Activated naive CD8-positive, alpha-beta T cell treated with anti-CD3 and anti-CD28 coated beads, Interleukin-2, amount 50 U/mL, for 24 hours (primary cell): Measurements from ENCODE around the gene PPP3CA.

Experiments used
- ATAC-seq: fragments of 150-1000 bp; cut with Tn5 transposase; one replicate; pipeline ENCODE4 v1.10.0; 2021
- DNase-seq: peaks from one replicate; pipeline ENCODE4 v3.0.0; 2021
- H3K27ac Mint-ChIP-seq: one replicate; pipeline ENCODE4 v1.8.0; 2021; ENCODE audit warnings: mild to moderate bottlenecking, mixed read lengths
- H3K27me3 Mint-ChIP-seq: one replicate; pipeline ENCODE4 v1.8.0; 2021; ENCODE audit warnings: mixed read lengths
- H3K36me3 Mint-ChIP-seq: one replicate; pipeline ENCODE4 v1.8.0; 2021; ENCODE audit warnings: low read depth, mixed read lengths
- H3K4me1 Mint-ChIP-seq: one replicate; pipeline ENCODE4 v1.8.0; 2021; ENCODE audit warnings: mixed read lengths
- H3K4me3 Mint-ChIP-seq: one replicate; pipeline ENCODE4 v1.8.0; 2021; ENCODE audit warnings: mild to moderate bottlenecking, moderate library complexity, mixed read lengths
- H3K9me3 Mint-ChIP-seq: one replicate; pipeline ENCODE4 v1.8.0; 2021; ENCODE audit warnings: mixed read lengths

Gene PPP3CA

GRCh38 chr4:101288365-101289145 lies 58.8 kb downstream of the PPP3CA start:
- no peaks in the 10 kb centered on the region for H3K9me3 Mint-ChIP-seq
- H3K36me3 Mint-ChIP-seq = no peaks in the 10 kb centered on the region

GRCh38 chr4:101287324-101287723 lies 60.0 kb downstream of the PPP3CA start:
- Mint-ChIP-seq H3K27ac (no peak overlapping the region), H3K36me3 (no peaks in the 10 kb centered on the region), H3K9me3 (no peaks in the 10 kb centered on the region), H3K27me3 (no peaks in the 10 kb centered on the region), H3K4me1 (peaks cover 44% of the 10 kb centered on the region), H3K4me3 (no peak overlapping the region)
- DNase-seq (no peak), ATAC-seq (no peak)

More at GRCh38 chr4:101288365-101289145, 58.8 kb downstream of the PPP3CA start:
- no peak for ATAC-seq
- H3K27ac Mint-ChIP-seq = no peak overlapping the region
- H3K4me1 Mint-ChIP-seq = peaks cover 31% of the 10 kb centered on the region
- no peak for DNase-seq
- no peaks in the 10 kb centered on the region for H3K27me3 Mint-ChIP-seq
- no peak overlapping the region for H3K4me3 Mint-ChIP-seq

GRCh38 chr4:101286663-101287062 lies 60.7 kb downstream of the PPP3CA start:
- DNase-seq (no peak), ATAC-seq (no peak)
- H3K4me3 Mint-ChIP-seq = no peak overlapping the region
- H3K27me3 Mint-ChIP-seq = no peaks in the 10 kb centered on the region
- H3K4me1 Mint-ChIP-seq = peaks cover 49% of the 10 kb centered on the region
- no peaks in the 10 kb centered on the region for H3K36me3 Mint-ChIP-seq
- no peaks in the 10 kb centered on the region for H3K9me3 Mint-ChIP-seq
- H3K27ac Mint-ChIP-seq = no peak overlapping the region

DNA sequence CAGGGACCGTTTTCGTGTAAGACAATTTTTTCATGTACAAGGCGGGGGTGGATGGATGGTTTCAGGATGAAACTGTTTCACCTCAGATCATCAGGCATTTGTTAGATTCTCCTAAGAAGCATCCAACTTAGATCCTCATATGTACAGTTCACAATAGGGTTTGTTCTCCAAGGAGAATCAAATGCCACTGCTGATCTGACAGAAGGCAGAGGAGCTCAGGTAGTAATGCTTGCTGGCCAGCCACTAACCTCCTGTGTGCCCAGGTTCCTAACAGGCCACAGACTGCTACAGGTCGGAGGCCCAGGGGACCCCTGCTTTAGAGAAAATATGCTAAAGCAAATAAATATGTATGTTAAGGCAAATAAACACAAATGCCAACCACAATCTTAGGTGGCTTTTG lies 61.3 kb downstream of the PPP3CA start:
- Mint-ChIP-seq H3K36me3 (no peaks in the 10 kb centered on the region), H3K27ac (no peak overlapping the region), H3K4me3 (no peak overlapping the region), H3K9me3 (no peaks in the 10 kb centered on the region), H3K27me3 (no peaks in the 10 kb centered on the region), H3K4me1 (peaks cover 52% of the 10 kb centered on the region)
- no peak for ATAC-seq
- DNase-seq = no peak

- Mint-ChIP-seq H3K27ac (no peak overlapping the region), H3K9me3 (no peaks in the 10 kb centered on the region), H3K27me3 (no peaks in the 10 kb centered on the region), H3K4me1 (peaks cover 52% of the 10 kb centered on the region), H3K4me3 (no peak overlapping the region), H3K36me3 (no peaks in the 10 kb centered on the region)
- ATAC-seq = no peak
- no peak for DNase-seq
These were observed 62.8 kb downstream of the PPP3CA start for GRCh38 chr4:101284546-101284945.

- no peak overlapping the region for H3K27ac Mint-ChIP-seq
- ATAC-seq (no peak), DNase-seq (no peak)
- peaks cover 54% of the 10 kb centered on the region for H3K4me1 Mint-ChIP-seq
- no peak overlapping the region for H3K4me3 Mint-ChIP-seq
- no peaks in the 10 kb centered on the region for H3K36me3 Mint-ChIP-seq
- no peaks in the 10 kb centered on the region for H3K27me3 Mint-ChIP-seq
- H3K9me3 Mint-ChIP-seq = no peaks in the 10 kb centered on the region
These were observed 63.9 kb downstream of the PPP3CA start for GRCh38 chr4:101283434-101283833.

DNA sequence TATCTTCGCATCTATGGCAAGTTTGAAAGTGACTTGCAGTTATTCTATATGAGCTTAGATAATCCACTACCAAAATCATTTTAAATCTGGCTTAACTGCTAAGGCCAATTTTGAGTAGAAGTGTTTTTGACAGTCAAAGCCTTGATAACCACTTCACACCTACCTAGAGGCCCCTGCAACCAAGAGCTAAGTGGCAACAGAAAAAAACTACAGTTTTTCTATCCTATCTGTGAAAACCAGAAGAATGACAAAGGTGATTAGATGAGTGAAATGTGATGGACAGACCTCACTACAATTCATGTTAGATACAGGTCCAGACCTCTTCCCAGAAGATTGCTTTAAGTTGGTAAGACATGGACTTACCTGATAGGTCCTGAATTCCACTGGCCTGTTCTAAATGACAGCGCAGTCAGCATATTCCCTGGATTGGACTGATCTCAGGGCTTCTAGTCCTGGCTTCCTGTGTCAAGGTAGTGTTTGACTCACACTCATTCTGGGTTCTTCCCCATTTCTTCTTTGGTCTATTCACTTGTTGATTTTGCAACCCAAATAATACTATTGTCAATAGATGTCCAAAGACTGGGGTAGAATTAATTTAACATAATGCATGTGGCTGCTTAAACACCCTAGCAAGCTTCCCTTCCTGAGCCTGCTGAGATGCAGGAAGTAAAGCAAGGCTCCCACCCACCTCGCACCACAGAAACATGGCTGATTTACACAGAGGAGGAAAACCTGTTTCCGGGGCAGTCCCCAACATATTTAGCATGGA lies 65.1 kb downstream of the PPP3CA start:
- peak; percentile 84 for ATAC-seq
- H3K4me1 Mint-ChIP-seq = peaks cover 50% of the 10 kb centered on the region
- H3K4me3 Mint-ChIP-seq = peak overlapping the region; percentile 33
- peak; percentile 36 for DNase-seq
- H3K9me3 Mint-ChIP-seq = no peaks in the 10 kb centered on the region
- no peaks in the 10 kb centered on the region for H3K27me3 Mint-ChIP-seq
- H3K36me3 Mint-ChIP-seq = no peaks in the 10 kb centered on the region
- peak overlapping the region; percentile 7 for H3K27ac Mint-ChIP-seq

GRCh38 chr4:101280866-101281600 lies 66.3 kb downstream of the PPP3CA start:
- Mint-ChIP-seq H3K36me3 (no peaks in the 10 kb centered on the region), H3K9me3 (no peaks in the 10 kb centered on the region), H3K27ac (no peak overlapping the region), H3K4me3 (no peak overlapping the region), H3K4me1 (peaks cover 51% of the 10 kb centered on the region), H3K27me3 (no peaks in the 10 kb centered on the region)
- no peak for ATAC-seq
- no peak for DNase-seq

GRCh38 chr4:101279377-101279871 lies 67.9 kb downstream of the PPP3CA start:
- Mint-ChIP-seq H3K27ac (peak overlapping the region; percentile 36), H3K4me1 (peaks cover 43% of the 10 kb centered on the region), H3K4me3 (peak overlapping the region; percentile 60), H3K9me3 (no peaks in the 10 kb centered on the region), H3K36me3 (no peaks in the 10 kb centered on the region), H3K27me3 (no peaks in the 10 kb centered on the region)
- DNase-seq (no peak), ATAC-seq (peak; percentile 81)

- DNase-seq = no peak
- no peaks in the 10 kb centered on the region for H3K36me3 Mint-ChIP-seq
- no peak overlapping the region for H3K4me3 Mint-ChIP-seq
- peaks cover 32% of the 10 kb centered on the region for H3K4me1 Mint-ChIP-seq
- H3K27ac Mint-ChIP-seq = no peak overlapping the region
- no peaks in the 10 kb centered on the region for H3K9me3 Mint-ChIP-seq
- no peaks in the 10 kb centered on the region for H3K27me3 Mint-ChIP-seq
- ATAC-seq = no peak
These were observed 69.7 kb downstream of the PPP3CA start for GRCh38 chr4:101277671-101278070.

- Mint-ChIP-seq H3K9me3 (no peaks in the 10 kb centered on the region), H3K4me1 (peaks cover 26% of the 10 kb centered on the region), H3K27me3 (no peaks in the 10 kb centered on the region), H3K27ac (no peak overlapping the region), H3K4me3 (no peak overlapping the region), H3K36me3 (no peaks in the 10 kb centered on the region)
- DNase-seq (no peak), ATAC-seq (no peak)
These were observed 70.7 kb downstream of the PPP3CA start for GRCh38 chr4:101276661-101277060.

DNA sequence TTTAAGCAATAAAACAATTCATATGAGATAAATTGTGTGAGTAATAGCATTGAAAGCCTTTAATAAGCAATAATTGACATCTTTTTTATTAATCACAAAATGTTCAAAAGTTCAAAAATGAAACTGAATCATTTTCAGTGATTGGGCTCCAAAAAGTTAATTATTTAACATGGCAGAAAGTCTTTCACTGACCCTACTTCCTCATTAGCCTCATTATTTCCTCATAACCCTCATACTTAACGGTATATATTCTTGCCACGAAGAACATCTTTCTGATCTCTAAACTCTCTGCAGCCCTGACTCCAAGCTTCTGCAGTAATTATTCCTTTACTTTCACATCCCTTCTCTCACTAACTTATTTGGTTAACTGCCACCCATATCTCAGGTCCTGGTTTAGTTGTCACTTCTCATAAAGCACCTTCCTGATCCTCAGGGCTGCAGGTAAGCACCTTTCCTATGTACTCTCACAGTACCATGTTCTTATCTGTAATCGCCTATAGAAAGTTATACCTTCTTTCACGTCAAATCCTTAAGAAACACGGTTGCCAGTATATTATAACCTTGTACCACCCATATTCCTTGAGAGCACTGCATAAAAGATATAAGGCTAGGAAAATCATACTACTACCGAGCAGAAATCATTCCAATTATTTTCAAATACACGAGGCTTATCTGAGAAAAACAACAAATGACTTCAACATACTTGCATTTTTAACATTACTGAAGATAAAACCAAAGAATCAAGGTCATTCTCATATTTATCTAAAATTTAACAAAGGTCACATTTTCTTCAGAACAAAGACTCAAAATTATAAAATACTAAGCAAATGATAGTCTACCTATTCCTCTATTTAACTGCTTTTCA lies 72.2 kb downstream of the PPP3CA start:
- Mint-ChIP-seq H3K27ac (no peak overlapping the region), H3K27me3 (no peaks in the 10 kb centered on the region), H3K4me1 (peaks cover 28% of the 10 kb centered on the region), H3K36me3 (no peaks in the 10 kb centered on the region), H3K9me3 (no peaks in the 10 kb centered on the region), H3K4me3 (no peak overlapping the region)
- DNase-seq = no peak
- ATAC-seq = no peak

DNA sequence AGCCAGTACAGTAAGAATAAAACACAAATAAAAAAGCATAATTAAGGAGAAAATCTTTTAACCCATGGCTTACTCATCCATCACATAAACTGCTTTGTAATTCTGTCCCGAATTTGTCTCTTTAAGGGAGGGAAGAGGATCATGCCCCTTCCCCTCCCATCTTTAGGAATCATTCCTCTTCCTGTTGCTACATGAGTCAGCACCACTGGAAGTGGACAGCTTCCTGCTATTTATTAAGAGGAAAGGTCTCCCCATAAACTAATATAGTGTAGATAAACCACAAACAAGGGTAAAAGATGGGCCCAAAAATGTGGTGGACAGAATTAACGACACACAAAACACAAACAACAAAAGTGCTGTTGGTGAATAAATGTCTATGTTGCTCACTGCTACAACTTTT lies 75.8 kb downstream of the PPP3CA start:
- no peak for DNase-seq
- no peak overlapping the region for H3K4me3 Mint-ChIP-seq
- peaks cover 20% of the 10 kb centered on the region for H3K4me1 Mint-ChIP-seq
- H3K9me3 Mint-ChIP-seq = no peaks in the 10 kb centered on the region
- H3K36me3 Mint-ChIP-seq = no peaks in the 10 kb centered on the region
- ATAC-seq = no peak
- no peaks in the 10 kb centered on the region for H3K27me3 Mint-ChIP-seq
- no peak overlapping the region for H3K27ac Mint-ChIP-seq

- no peak for DNase-seq
- no peak overlapping the region for H3K27ac Mint-ChIP-seq
- no peaks in the 10 kb centered on the region for H3K36me3 Mint-ChIP-seq
- peaks cover 25% of the 10 kb centered on the region for H3K4me1 Mint-ChIP-seq
- H3K9me3 Mint-ChIP-seq = no peaks in the 10 kb centered on the region
- no peaks in the 10 kb centered on the region for H3K27me3 Mint-ChIP-seq
- no peak for ATAC-seq
- no peak overlapping the region for H3K4me3 Mint-ChIP-seq
These were observed 77.6 kb downstream of the PPP3CA start for GRCh38 chr4:101269682-101270081.
